OCI-LY7 (cell line): ENCODE results near the gene TMEM150C. TPM values are rescaled to one million over a fixed set of nuclear protein-coding genes. Genes with fewer than 3 reads are reported as not detected.

ENCODE experiments used
- total RNA-seq, 2 experiments: library from RNA; depleted of rRNA in 1 of 2; stranded (reverse); fragments of >200 nt in 1 of 2; shearing (Covaris generic) in 1 of 2; gene quantifications; 2 replicates each; pipeline ENCODE4 v1.2.3, GENCODE V29; 2014 to 2022

Gene TMEM150C
- total RNA-seq, 2 experiments from 2014 or later: not detected

Other genes with a start within 250 kb of the TMEM150C start
- 127 and 159 TPM in 2 replicates for gene HNRNPD, start 188.0 kb downstream of the TMEM150C start, total RNA-seq (2014; rRNA removed; shearing (Covaris generic))
- 572 and 601 TPM in 2 replicates for gene HNRNPD, start 188.0 kb downstream of the TMEM150C start, total RNA-seq (2022)
- gene HNRNPDL, start 131.5 kb downstream of the TMEM150C start, total RNA-seq (2014; rRNA removed; shearing (Covaris generic)): 224 and 319 TPM in 2 replicates
- 394 and 425 TPM in 2 replicates for gene HNRNPDL, start 131.5 kb downstream of the TMEM150C start, total RNA-seq (2022)
- 49.7 and 58.7 TPM in 2 replicates for gene ENOPH1, start 131.4 kb downstream of the TMEM150C start, total RNA-seq (2014; rRNA removed; shearing (Covaris generic))
- gene ENOPH1, start 131.4 kb downstream of the TMEM150C start, total RNA-seq (2022): 64.9 and 70.2 TPM in 2 replicates
- 0.47 and 1.1 TPM in 2 replicates for gene SCD5, start 236.8 kb upstream of the TMEM150C start, total RNA-seq (2014; rRNA removed; shearing (Covaris generic))
- gene SCD5, start 236.8 kb upstream of the TMEM150C start, total RNA-seq (2022): 0.72 and 0.76 TPM in 2 replicates